K562 (cell line): ENCODE measurements around the gene NECAB3. TPM values are rescaled to one million over a fixed set of nuclear protein-coding genes. Genes with fewer than 3 reads are reported as not detected.

Experiments
- ATAC-seq: fragments of 200-7000 bp; cut with Tn5 transposase; 3 replicates; pipeline ENCODE4 v1.9.1; 2020; ENCODE audit warnings: moderate library complexity
- BruUV-seq: library from RNA; stranded (reverse); fragments of 400-500 nt; replicated peaks from 2 replicates; lab custom pipeline; 2021; lab: Mats Ljungman, UMichigan
- CTCF ChIA-PET: fragments of 300-600 bp; formaldehyde crosslinking; extraction: SDS; loops from one replicate; lab custom pipeline; 2021; ENCODE audit warnings: low intra/inter-chr PET ratio; lab: Yijun Ruan, JAX
- POLR2A ChIA-PET: fragments of 300-600, 350-650 bp; sonication (Branson Sonifier 250); formaldehyde crosslinking; extraction: SDS; loops from one replicate; lab custom pipeline; 2021; ENCODE audit warnings: antibody characterized with exemption, inconsistent platforms; lab: Yijun Ruan, JAX
- DNase-seq, 4 experiments: peaks; one replicate each; pipeline versions ENCODE4 v3.0.0 to v3.0.0-alpha.2; 2011 to 2018; ENCODE audit warnings: low spot score in 3 of 4, mixed read lengths in 3 of 4; ENCODE audit errors: extremely low read depth in 1 of 4
- FAIRE-seq: peaks from 2 replicates; lab custom pipeline; 2011; peaks lifted over from hg19 to GRCh38; lab: Jason Lieb, UNC
- H2AFZ ChIP-seq: 2 replicates; pipeline ENCODE4 v1.6.0; 2011; ENCODE audit warnings: low read depth, low read length, control low read depth, inconsistent platforms
- H3K27ac ChIP-seq: fragments of 200-600 bp; 3 replicates; pipeline ENCODE4 v1.8.0; 2011; ENCODE audit warnings: low read depth, mild to moderate bottlenecking, control low read depth, inconsistent platforms, low read length, moderate library complexity, mixed read lengths; ENCODE audit errors: extremely low read depth
- H3K27me3 ChIP-seq, 2 experiments: fragments of 300-600 bp in 1 of 2; 2 replicates in 1 of 2; 3 replicates in 1 of 2; pipeline versions ENCODE4 v1.6.0 to v1.8.0; 2011; ENCODE audit warnings: inconsistent platforms in 2 of 2, low read length in 2 of 2, mild to moderate bottlenecking in 1 of 2, mixed read lengths in 1 of 2, moderate library complexity in 1 of 2; ENCODE audit not compliant: control insufficient read depth in 2 of 2, insufficient read depth in 2 of 2
- H3K36me3 ChIP-seq: fragments of 300-600 bp; 3 replicates; pipeline ENCODE4 v1.8.0; 2011; ENCODE audit warnings: mild to moderate bottlenecking, low read length, inconsistent platforms; ENCODE audit not compliant: control insufficient read depth, insufficient read depth
- H3K4me1 ChIP-seq, 2 experiments: fragments of 200-600 bp in 1 of 2; replicated peaks in 1 of 2; 2 replicates in 1 of 2; 3 replicates in 1 of 2; pipeline versions ENCODE4 v1.5.1 to v1.8.0; 2011; ENCODE audit warnings: inconsistent platforms in 2 of 2, low read length in 2 of 2, mild to moderate bottlenecking in 1 of 2, mixed read lengths in 1 of 2, moderate library complexity in 1 of 2; ENCODE audit not compliant: control insufficient read depth in 2 of 2, insufficient read depth in 2 of 2
- H3K4me2 ChIP-seq: 2 replicates; pipeline ENCODE4 v1.6.1; 2011; ENCODE audit warnings: low read length, control low read depth, inconsistent platforms, mixed read lengths; ENCODE audit not compliant: insufficient read depth
- H3K4me3 ChIP-seq: fragments of 200-600 bp; sonication (generic), shearing (Covaris generic); 2 replicates; pipeline ENCODE4 v1.5.1; 2016; ENCODE audit warnings: control low read depth, inconsistent platforms
- H3K79me2 ChIP-seq: fragments of 200-600 bp; 3 replicates; pipeline ENCODE4 v1.8.0; 2011; ENCODE audit warnings: low read length, inconsistent platforms; ENCODE audit not compliant: control insufficient read depth, insufficient read depth
- H3K9ac ChIP-seq, 2 experiments: 2 replicates each; pipeline versions ENCODE4 v1.6.0 to v1.6.1; 2011; ENCODE audit warnings: low read depth in 2 of 2, low read length in 2 of 2, control low read depth in 1 of 2, inconsistent platforms in 1 of 2, mild to moderate bottlenecking in 1 of 2, mixed read lengths in 1 of 2; ENCODE audit not compliant: insufficient read depth in 1 of 2
- H3K9me1 ChIP-seq: one replicate; pipeline ENCODE4 v1.6.0; 2011; ENCODE audit warnings: inconsistent platforms, mild to moderate bottlenecking, low read length, moderate library complexity; ENCODE audit not compliant: control insufficient read depth, insufficient read depth
- H3K9me3 ChIP-seq: replicated peaks from 2 replicates; pipeline ENCODE4 v1.5.1; 2011; ENCODE audit warnings: low read depth, low read length, inconsistent platforms; ENCODE audit not compliant: control insufficient read depth, insufficient read depth
- H4K20me1 ChIP-seq: replicated peaks from 2 replicates; pipeline ENCODE4 v1.6.1; 2011; ENCODE audit warnings: low read length, inconsistent platforms, mixed read lengths; ENCODE audit not compliant: control insufficient read depth, insufficient read depth
- ETV5 ChIP-seq: sonication (generic); formaldehyde crosslinking; IDR thresholded peaks from 2 replicates; pipeline ENCODE4 v1.4.0; 2020; ENCODE audit warnings: low read depth, mild to moderate bottlenecking, missing genetic modification reagents
- HDAC2 ChIP-seq: fragments of 450-650 bp; IDR thresholded peaks from 2 replicates; pipeline ENCODE4 v1.6.1; 2016; ENCODE audit warnings: mild to moderate bottlenecking
- RBM39 ChIP-seq: fragments of 200-400 bp; formaldehyde crosslinking; optimal IDR thresholded peaks from 2 replicates; pipeline ENCODE3; 2018; ENCODE audit warnings: low read depth, low read length
- SRF ChIP-seq, 2 experiments: fragments of 250-450, 450-650 bp in 1 of 2; sonication (Bioruptor Pico) in 1 of 2; sonication (generic) in 1 of 2; formaldehyde crosslinking; IDR thresholded peaks; 2 replicates each; pipeline versions ENCODE4 v1.5.0 to v1.5.1; 2020 to 2022; ENCODE audit warnings: mild to moderate bottlenecking in 1 of 2, missing genetic modification reagents in 1 of 2
- STAG1 ChIP-seq: sonication (generic); formaldehyde crosslinking; IDR thresholded peaks from 2 replicates; pipeline ENCODE4 v1.5.0; 2020; ENCODE audit warnings: missing genetic modification reagents, borderline replicate concordance
- UBTF ChIP-seq, 2 experiments: IDR thresholded peaks; 2 replicates each; pipeline ENCODE4 v1.6.1; 2012; ENCODE audit warnings: improper control_type of control experiment in 2 of 2, low read depth in 2 of 2, low read length in 2 of 2, borderline replicate concordance in 1 of 2
- ZC3H8 ChIP-seq: fragments of 450-650 bp; IDR thresholded peaks from 2 replicates; pipeline ENCODE4 v1.6.1; 2017
- ZNF561 ChIP-seq: fragments of 450-650 bp; formaldehyde crosslinking; conservative IDR thresholded peaks from 2 replicates; pipeline ENCODE4 v1.4.0; 2020; ENCODE audit warnings: mild to moderate bottlenecking, moderate library complexity
- ZNF699 ChIP-seq: fragments of 250-450 bp; sonication (Bioruptor Pico); IDR thresholded peaks from 2 replicates; pipeline ENCODE4 v1.8.0; 2021; ENCODE audit warnings: mild to moderate bottlenecking, moderate library complexity; ENCODE audit not compliant: insufficient replicate concordance
- WGBS: fragments of 100-300 bp; shearing (Covaris generic); methylation state at CpG from one replicate; pipeline ENCODE4 v1.1.6; 2016; ENCODE audit warnings: low coverage, mixed read lengths; ENCODE audit not compliant: insufficient coverage; ENCODE audit errors: missing lambda C conversion rate; 5-methylcytosine and 5-hydroxymethylcytosine counted together
- in situ Hi-C: fragments of 300-500 bp; cut with MboI; formaldehyde crosslinking; loops from 4 replicates; pipeline ENCODE4 v1.15.0; 2018; ENCODE audit warnings: inconsistent platforms, mixed read lengths
- intact Hi-C: fragments of 100-400 bp; cut with micrococcal nuclease; formaldehyde crosslinking; loops from 2 replicates; pipeline ENCODE4 v1.14.2; 2022
- polyA plus RNA-seq, 8 experiments: library from polyadenylated mRNA; depleted of rRNA in 4 of 8; stranded (reverse) in 5 of 8; unstranded in 3 of 8; fragments of >200 nt; fragmentation: Nextera tagmentation in 2 of 8; fragmentation: Illumina TruSeq in 1 of 8; extraction: Ambion mirVana in 2 of 8; extraction: Trizol in 1 of 8; gene quantifications; 2 replicates each; pipeline versions ENCODE4 v1.2.1 to v1.2.3, GENCODE V29; 2011 to 2014; ENCODE audit warnings: inconsistent platforms in 1 of 8, missing spikeins in 1 of 8
- total RNA-seq, 7 experiments: library from RNA; depleted of rRNA in 6 of 7; stranded (reverse); fragments of >200 nt in 6 of 7; fragmentation: Illumina TruSeq in 2 of 7; extraction: Trizol in 2 of 7; gene quantifications; 2 replicates each; pipeline versions ENCODE4 v1.2.1 to v1.2.3, GENCODE V29; 2011 to 2021; ENCODE audit warnings: low replicate concordance in 1 of 7
- TF ChIP-seq, protein P1 (sequence below), 3 experiments: fragments of 200-800 bp in 1 of 3; sonication (Bioruptor generic) in 1 of 3; sonication (generic) in 1 of 3; formaldehyde crosslinking in 1 of 3; IDR thresholded peaks; 2 replicates each; pipeline versions ENCODE4 v1.6.1 to v1.8.0; 2016 to 2022; ENCODE audit warnings: mild to moderate bottlenecking in 2 of 3, missing compliant biosample characterization in 2 of 3, missing genetic modification characterization in 2 of 3, missing genetic modification reagents in 1 of 3
- TF ChIP-seq, protein P2 (sequence below): fragments of 250-450 bp; sonication (Bioruptor Pico); IDR thresholded peaks from 2 replicates; pipeline ENCODE4 v1.5.0; 2021; ENCODE audit warnings: mild to moderate bottlenecking, borderline replicate concordance
- TF ChIP-seq, protein P3 (sequence below): sonication (generic); formaldehyde crosslinking; IDR thresholded peaks from 2 replicates; pipeline ENCODE4 v1.8.1; 2023; ENCODE audit warnings: mild to moderate bottlenecking, missing genetic modification reagents, moderate library complexity

Gene NECAB3
- total and polyA plus RNA-seq, 9 of the 15 experiments (the other 6 are each of a cell fraction or from before 2014, with no cell fraction given): 0.94 to 63.3 (median 31.5) TPM

DNA sequence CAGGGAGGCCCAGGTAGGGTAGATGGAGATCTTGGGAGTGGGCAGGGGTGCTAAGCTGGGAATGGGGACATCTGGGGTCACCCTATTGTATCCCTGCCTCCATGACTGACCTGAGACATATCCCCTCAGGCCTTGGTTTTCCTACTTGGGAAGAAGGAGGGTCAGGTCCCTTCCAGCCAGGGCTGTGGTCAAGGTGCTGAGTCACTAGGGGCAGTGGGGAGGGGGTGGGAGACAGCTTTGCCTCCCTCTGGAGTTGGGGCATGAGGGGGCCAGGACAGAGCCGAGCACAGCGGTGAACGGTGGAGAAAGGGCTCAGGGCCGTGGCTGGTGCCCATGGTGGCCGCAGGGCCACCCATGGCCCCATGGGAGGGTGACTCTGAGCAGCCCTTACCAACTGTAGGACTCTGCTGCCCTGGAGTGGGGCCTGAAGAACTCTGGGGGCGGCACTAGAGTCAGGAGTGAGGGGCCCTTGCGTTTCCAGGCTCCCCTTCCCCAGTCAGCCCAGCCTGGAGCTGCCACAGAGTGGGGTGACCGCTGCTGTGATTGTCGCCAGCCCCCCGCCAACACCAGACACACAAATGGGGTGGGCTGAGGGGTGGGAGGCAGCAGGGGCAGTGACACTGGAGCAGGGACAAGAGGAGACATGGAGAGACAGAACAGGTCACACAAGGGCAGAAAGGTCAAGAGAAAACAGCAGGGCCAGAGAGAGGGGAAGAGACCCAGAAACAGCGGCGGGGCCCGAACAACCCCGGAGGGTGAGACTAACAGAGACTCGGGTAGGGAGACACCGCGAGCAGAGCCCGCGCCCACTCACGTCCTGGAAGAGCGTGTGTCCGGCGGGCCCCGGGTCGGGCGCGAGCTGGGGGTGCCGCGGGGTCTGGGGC is 576 bp downstream of the NECAB3 start:
- peak; percentile 64 for ATAC-seq
- H3K27me3 ChIP-seq: no peaks in the 10 kb centered on the region
- H3K4me3 ChIP-seq: peak overlapping the region; percentile 86
- peak overlapping the region; percentile 88 for H3K27ac ChIP-seq
- in situ Hi-C loops: no loop called here
- peaks cover 5% of the 10 kb centered on the region for H3K9me1 ChIP-seq
- intact Hi-C loops: no loop called here
- peaks cover 34% of the 10 kb centered on the region for H3K79me2 ChIP-seq
- WGBS: under 1% methylated on average over 14 of the region's 29 CpGs
- ChIA-PET POLR2A (interaction anchor here (1.0 to 2.5 kb wide), 5 partner anchors 8 to 30 kb away, joined by 4 to 25 read pairs (median 5); no protein-coding TSS in a partner anchor), CTCF (no interaction called here)
- peak overlapping the region; percentile 88 for H3K4me2 ChIP-seq
- no TSS peak for BruUV-seq
- peaks cover 7% of the 10 kb centered on the region; the same call in 1 of the 2 replicates for H4K20me1 ChIP-seq
- peak overlapping the region; percentile 67 for H2AFZ ChIP-seq
- peak; percentile 61 to 72 (median 67) for DNase-seq
- peaks cover 17 to 52% of the 10 kb centered on the region in 2 experiments for H3K4me1 ChIP-seq
- peak; percentile 78 for FAIRE-seq
- peak overlapping the region; percentile 89 to 99 for H3K9ac ChIP-seq
- H3K36me3 ChIP-seq: peaks cover 65% of the 10 kb centered on the region
- H3K9me3 ChIP-seq: no peaks in the 10 kb centered on the region
- TF ChIP-seq ZNF699 (CRISPR knock-in tag) (no peak), UBTF (IDR thresholded peaks at IDR 0.05; ENCODE audit: borderline replicate concordance in 1 of 2, low read depth in 2 of 2, low read length in 2 of 2) (no peak), STAG1 (CRISPR knock-in tag) (0 out of 2 replicates have a peak, but pooled peaks have one; percentile 17), SRF (CRISPR knock-in tag; IDR thresholded peaks at IDR 0.05) (no peak), ETV5 (0 out of 2 replicates have a peak, but pooled peaks have one; percentile 14), HDAC2 (no peak), RBM39 (no peak), ZC3H8 (no peak), ZNF561 (no peak)
- TF ChIP-seq, protein P1, sequence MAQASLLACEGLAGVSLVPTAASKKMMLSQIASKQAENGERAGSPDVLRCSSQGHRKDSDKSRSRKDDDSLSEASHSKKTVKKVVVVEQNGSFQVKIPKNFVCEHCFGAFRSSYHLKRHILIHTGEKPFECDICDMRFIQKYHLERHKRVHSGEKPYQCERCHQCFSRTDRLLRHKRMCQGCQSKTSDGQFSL (CRISPR knock-in tag; IDR thresholded peaks at IDR 0.05): no peak
- TF ChIP-seq, protein P1 (tag; IDR thresholded peaks at IDR 0.05): no peak
- TF ChIP-seq, protein P2, sequence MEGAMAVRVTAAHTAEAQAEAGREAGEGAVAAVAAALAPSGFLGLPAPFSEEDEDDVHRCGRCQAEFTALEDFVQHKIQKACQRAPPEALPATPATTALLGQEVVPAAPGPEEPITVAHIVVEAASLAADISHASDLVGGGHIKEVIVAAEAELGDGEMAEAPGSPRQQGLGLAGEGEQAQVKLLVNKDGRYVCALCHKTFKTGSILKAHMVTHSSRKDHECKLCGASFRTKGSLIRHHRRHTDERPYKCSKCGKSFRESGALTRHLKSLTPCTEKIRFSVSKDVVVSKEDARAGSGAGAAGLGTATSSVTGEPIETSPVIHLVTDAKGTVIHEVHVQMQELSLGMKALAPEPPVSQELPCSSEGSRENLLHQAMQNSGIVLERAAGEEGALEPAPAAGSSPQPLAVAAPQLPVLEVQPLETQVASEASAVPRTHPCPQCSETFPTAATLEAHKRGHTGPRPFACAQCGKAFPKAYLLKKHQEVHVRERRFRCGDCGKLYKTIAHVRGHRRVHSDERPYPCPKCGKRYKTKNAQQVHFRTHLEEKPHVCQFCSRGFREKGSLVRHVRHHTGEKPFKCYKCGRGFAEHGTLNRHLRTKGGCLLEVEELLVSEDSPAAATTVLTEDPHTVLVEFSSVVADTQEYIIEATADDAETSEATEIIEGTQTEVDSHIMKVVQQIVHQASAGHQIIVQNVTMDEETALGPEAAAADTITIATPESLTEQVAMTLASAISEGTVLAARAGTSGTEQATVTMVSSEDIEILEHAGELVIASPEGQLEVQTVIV (CRISPR knock-in tag): no peak
- TF ChIP-seq, protein P3, sequence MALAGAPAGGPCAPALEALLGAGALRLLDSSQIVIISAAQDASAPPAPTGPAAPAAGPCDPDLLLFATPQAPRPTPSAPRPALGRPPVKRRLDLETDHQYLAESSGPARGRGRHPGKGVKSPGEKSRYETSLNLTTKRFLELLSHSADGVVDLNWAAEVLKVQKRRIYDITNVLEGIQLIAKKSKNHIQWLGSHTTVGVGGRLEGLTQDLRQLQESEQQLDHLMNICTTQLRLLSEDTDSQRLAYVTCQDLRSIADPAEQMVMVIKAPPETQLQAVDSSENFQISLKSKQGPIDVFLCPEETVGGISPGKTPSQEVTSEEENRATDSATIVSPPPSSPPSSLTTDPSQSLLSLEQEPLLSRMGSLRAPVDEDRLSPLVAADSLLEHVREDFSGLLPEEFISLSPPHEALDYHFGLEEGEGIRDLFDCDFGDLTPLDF (CRISPR knock-in tag): no peak
